B cell (primary cell): ENCODE data around the gene LRBA. TPM values are rescaled to one million over a fixed set of nuclear protein-coding genes. Genes with fewer than 3 reads are reported as not detected.

ENCODE experiments used
- ATAC-seq: fragments of 200-7000 bp; cut with Tn5 transposase; one replicate; pipeline ENCODE4 v1.10.0; 2021; ENCODE audit warnings: low read depth, mild to moderate bottlenecking, moderate number of reproducible peaks, moderate library complexity
- CTCF ChIA-PET: fragments of 350-600 bp; sonication (Branson Sonifier 250); formaldehyde crosslinking; loops from one replicate; lab custom pipeline; 2021; ENCODE audit warnings: antibody characterized with exemption, inconsistent platforms; lab: Charles Lee
- POLR2A ChIA-PET: fragments of 350-600 bp; sonication (Branson Sonifier 250); formaldehyde crosslinking; loops from one replicate; lab custom pipeline; 2021; ENCODE audit warnings: antibody characterized with exemption; lab: Charles Lee
- DNase-seq: peaks from one replicate; pipeline ENCODE4 v3.0.0; 2013
- H2AFZ ChIP-seq: 2 replicates; pipeline ENCODE4 v1.6.1; 2012; ENCODE audit warnings: mild to moderate bottlenecking, low read depth, low read length; ENCODE audit not compliant: insufficient read depth, poor library complexity, severe bottlenecking
- H3K27ac ChIP-seq, 2 donors: 1 replicate in 1 of 2; 2 replicates in 1 of 2; pipeline ENCODE4 v1.5.1; 2012 to 2013; ENCODE audit warnings: low read length in 2 of 2, mild to moderate bottlenecking in 2 of 2, moderate library complexity in 1 of 2
- H3K27me3 ChIP-seq, 4 experiments: fragments of 200-600 bp in 1 of 4; sonication (generic) in 1 of 4; replicated peaks in 1 of 4; 1 replicate in 2 of 4; 2 replicates in 2 of 4; pipeline versions ENCODE4 v1.6.1 to v1.7.0; 2013 to 2016; ENCODE audit warnings: low read length in 3 of 4, mild to moderate bottlenecking in 2 of 4, mixed read lengths in 1 of 4, moderate library complexity in 1 of 4; ENCODE audit not compliant: insufficient read depth in 4 of 4, control insufficient read depth in 3 of 4; ENCODE audit errors: control extremely low read depth in 1 of 4
- H3K36me3 ChIP-seq, 2 experiments: replicated peaks in 1 of 2; 1 replicate in 1 of 2; 2 replicates in 1 of 2; pipeline versions ENCODE4 v1.6.1 to v1.7.1; 2013; ENCODE audit warnings: low read length in 1 of 2; ENCODE audit not compliant: insufficient read depth in 2 of 2, control insufficient read depth in 1 of 2; ENCODE audit errors: control extremely low read depth in 1 of 2, extremely low read depth in 1 of 2
- H3K4me1 ChIP-seq, 2 donors: fragments of 200-600 bp in 1 of 2; sonication (generic) in 1 of 2; 1 replicate in 1 of 2; 2 replicates in 1 of 2; pipeline versions ENCODE4 v1.5.1 to v1.6.1; 2013 to 2017; ENCODE audit warnings: low read length in 2 of 2; ENCODE audit not compliant: control insufficient read depth in 2 of 2, insufficient read depth in 2 of 2
- H3K4me2 ChIP-seq: replicated peaks from 2 replicates; pipeline ENCODE3; 2012; ENCODE audit warnings: mild to moderate bottlenecking, low read depth, low read length; ENCODE audit not compliant: poor library complexity, severe bottlenecking
- H3K4me3 ChIP-seq, 5 experiments: fragments of 200-600 bp in 1 of 5; sonication (generic) in 1 of 5; 1 replicate in 3 of 5; 2 replicates in 2 of 5; pipeline versions ENCODE4 v1.5.1 to v1.7.0; 2011 to 2016; ENCODE audit warnings: low read length in 4 of 5, mild to moderate bottlenecking in 4 of 5, low read depth in 2 of 5, control low read depth in 1 of 5, moderate library complexity in 1 of 5; ENCODE audit not compliant: insufficient read depth in 1 of 5; ENCODE audit errors: control extremely low read depth in 1 of 5, extremely low read depth in 1 of 5
- H3K79me2 ChIP-seq: fragments of 200-600 bp; sonication (generic); one replicate; pipeline ENCODE4 v1.6.0; 2016; ENCODE audit warnings: low read length; ENCODE audit not compliant: control insufficient read depth, insufficient read depth
- H3K9ac ChIP-seq: fragments of 200-600 bp; sonication (generic); 2 replicates; pipeline ENCODE4 v1.6.1; 2017; ENCODE audit warnings: mild to moderate bottlenecking, low read length, moderate library complexity
- H3K9me3 ChIP-seq, 3 donors: one replicate each; pipeline versions ENCODE4 v1.6.1 to v1.7.1; 2013; ENCODE audit warnings: low read length in 2 of 3; ENCODE audit not compliant: control insufficient read depth in 2 of 3, insufficient read depth in 1 of 3; ENCODE audit errors: control extremely low read depth in 1 of 3
- H4K20me1 ChIP-seq: 2 replicates; pipeline ENCODE4 v1.6.0; 2012; ENCODE audit warnings: mild to moderate bottlenecking, low read length; ENCODE audit not compliant: insufficient read depth, control insufficient read depth, poor library complexity, severe bottlenecking
- H3K27ac Mint-ChIP-seq: one replicate; pipeline ENCODE4 v1.8.0; 2021; ENCODE audit warnings: mixed read lengths
- H3K27me3 Mint-ChIP-seq: one replicate; pipeline ENCODE4 v1.8.0; 2021; ENCODE audit warnings: mixed read lengths
- H3K4me1 Mint-ChIP-seq: one replicate; pipeline ENCODE4 v1.8.0; 2021; ENCODE audit warnings: mixed read lengths
- H3K4me3 Mint-ChIP-seq: one replicate; pipeline ENCODE4 v1.8.0; 2021; ENCODE audit warnings: mixed read lengths
- H3K9me3 Mint-ChIP-seq: one replicate; pipeline ENCODE4 v1.8.0; 2022; ENCODE audit warnings: mixed read lengths; ENCODE audit not compliant: insufficient read depth
- EZH2 ChIP-seq: IDR thresholded peaks from 2 replicates; pipeline ENCODE4 v1.6.1; 2012; ENCODE audit warnings: borderline replicate concordance, low read depth, mild to moderate bottlenecking, moderate library complexity, low read length; ENCODE audit not compliant: insufficient read depth, poor library complexity, severe bottlenecking
- WGBS: methylation state at CpG from one replicate; pipeline ENCODE4 v1.1.5; 2013; ENCODE audit warnings: missing lambda C conversion rate; ENCODE audit not compliant: insufficient coverage; 5-methylcytosine and 5-hydroxymethylcytosine counted together
- intact Hi-C: fragments of 100-400 bp; cut with micrococcal nuclease; formaldehyde crosslinking; loops from one replicate; pipeline ENCODE4 v1.10.0; 2022
- polyA plus RNA-seq: library from polyadenylated mRNA; depleted of rRNA; stranded (reverse); fragments of >200 nt; gene quantifications from 2 replicates; pipeline ENCODE4 v1.2.3, GENCODE V29; 2012
- total RNA-seq, 2 donors: library from RNA; stranded (reverse); fragments of 120-200 nt in 1 of 2; gene quantifications; 1 replicate in 1 of 2; 2 replicates in 1 of 2; pipeline versions ENCODE4 v1.2.3 to v1.2.4, GENCODE V29; 2013 to 2022
- TF ChIP-seq, protein P1 (sequence below): fragments of 200-600 bp; IDR thresholded peaks from one replicate; pipeline ENCODE4 v1.8.0; 2022; ENCODE audit warnings: antibody characterized with exemption, mild to moderate bottlenecking

The LRBA gene
- total and polyA plus RNA-seq, 2 donors (not counting 1 experiment from before 2014, with no cell fraction given) = 17.5 to 86.7 TPM

DNA sequence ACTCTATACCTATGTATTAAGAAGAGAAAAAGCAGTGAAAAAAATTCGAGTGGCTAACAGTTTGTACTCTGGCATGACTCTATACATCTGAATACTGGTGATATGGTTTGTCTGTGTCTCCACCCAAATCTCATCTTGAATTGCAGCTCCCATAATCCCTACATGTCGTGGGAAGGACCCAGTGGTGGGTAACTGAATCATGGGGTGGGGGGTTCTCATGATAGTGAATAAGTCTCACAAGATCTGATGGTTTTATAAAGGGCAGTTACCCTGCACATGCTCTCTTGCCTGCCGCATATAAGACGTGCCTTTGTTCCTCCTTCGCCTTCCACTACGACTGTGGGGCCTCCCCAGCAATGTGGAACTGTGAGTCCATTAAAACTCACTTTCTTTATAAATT is 70.4 kb downstream of the LRBA start:
- no peak overlapping the region for H3K27ac Mint-ChIP-seq
- H3K4me1 Mint-ChIP-seq = peaks cover 41% of the 10 kb centered on the region
- Histone ChIP-seq H3K4me2 (no peak overlapping the region), H3K9ac (no peak overlapping the region), H2AFZ (no peak overlapping the region), H3K36me3 (no peaks in the 10 kb centered on the region), H3K4me3 (no peak overlapping the region), H3K79me2 (peaks cover 64% of the 10 kb centered on the region), H3K4me1 (peaks cover 0 to 4% of the 10 kb centered on the region in 2 donors), H3K9me3 (no peaks in the 10 kb centered on the region), H4K20me1 (peaks cover 27% of the 10 kb centered on the region), H3K27ac (no peak overlapping the region), H3K27me3 (no peaks in the 10 kb centered on the region)
- no peaks in the 10 kb centered on the region for H3K27me3 Mint-ChIP-seq
- no peak for DNase-seq
- no peaks in the 10 kb centered on the region for H3K9me3 Mint-ChIP-seq
- H3K4me3 Mint-ChIP-seq = no peak overlapping the region
- ATAC-seq = no peak
- no peak for TF ChIP-seq EZH2
- TF ChIP-seq, protein P1, sequence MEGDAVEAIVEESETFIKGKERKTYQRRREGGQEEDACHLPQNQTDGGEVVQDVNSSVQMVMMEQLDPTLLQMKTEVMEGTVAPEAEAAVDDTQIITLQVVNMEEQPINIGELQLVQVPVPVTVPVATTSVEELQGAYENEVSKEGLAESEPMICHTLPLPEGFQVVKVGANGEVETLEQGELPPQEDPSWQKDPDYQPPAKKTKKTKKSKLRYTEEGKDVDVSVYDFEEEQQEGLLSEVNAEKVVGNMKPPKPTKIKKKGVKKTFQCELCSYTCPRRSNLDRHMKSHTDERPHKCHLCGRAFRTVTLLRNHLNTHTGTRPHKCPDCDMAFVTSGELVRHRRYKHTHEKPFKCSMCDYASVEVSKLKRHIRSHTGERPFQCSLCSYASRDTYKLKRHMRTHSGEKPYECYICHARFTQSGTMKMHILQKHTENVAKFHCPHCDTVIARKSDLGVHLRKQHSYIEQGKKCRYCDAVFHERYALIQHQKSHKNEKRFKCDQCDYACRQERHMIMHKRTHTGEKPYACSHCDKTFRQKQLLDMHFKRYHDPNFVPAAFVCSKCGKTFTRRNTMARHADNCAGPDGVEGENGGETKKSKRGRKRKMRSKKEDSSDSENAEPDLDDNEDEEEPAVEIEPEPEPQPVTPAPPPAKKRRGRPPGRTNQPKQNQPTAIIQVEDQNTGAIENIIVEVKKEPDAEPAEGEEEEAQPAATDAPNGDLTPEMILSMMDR = no peak
- ChIA-PET CTCF (no interaction called here), POLR2A (no interaction called here)
- no CpG with 5 or more reads among the region's 6 CpGs for WGBS
- intact Hi-C loops = no loop called here

DNA sequence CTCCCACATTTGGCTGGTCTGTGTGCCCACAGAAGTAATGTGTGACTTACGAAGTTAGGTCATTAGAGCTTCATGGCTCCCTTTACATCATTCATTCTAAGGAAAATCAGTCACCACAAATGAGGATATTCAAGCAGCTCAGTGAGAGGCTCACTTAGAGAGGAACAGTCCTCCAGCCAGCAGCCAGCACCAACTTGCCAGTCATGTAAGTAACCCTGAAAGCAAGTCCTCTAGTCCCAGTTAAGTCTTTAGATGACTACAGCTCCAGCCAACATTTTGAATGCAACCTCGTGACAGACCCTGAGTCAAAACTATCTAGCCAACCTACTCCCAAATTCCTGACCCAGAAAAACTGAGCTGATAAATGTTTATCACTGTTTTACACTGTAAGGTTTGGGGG is 71.3 kb downstream of the LRBA start:
- Mint-ChIP-seq H3K27ac (peak overlapping the region; percentile 41), H3K27me3 (no peaks in the 10 kb centered on the region), H3K4me3 (no peak overlapping the region), H3K4me1 (peaks cover 46% of the 10 kb centered on the region), H3K9me3 (no peaks in the 10 kb centered on the region)
- Histone ChIP-seq H2AFZ (no peak overlapping the region), H3K4me1 (peaks cover 0 to 4% of the 10 kb centered on the region in 2 donors), H3K36me3 (no peaks in the 10 kb centered on the region), H3K27me3 (no peaks in the 10 kb centered on the region), H3K9me3 (no peaks in the 10 kb centered on the region), H3K4me3 (no peak overlapping the region), H3K27ac (no peak overlapping the region), H4K20me1 (peaks cover 35% of the 10 kb centered on the region), H3K9ac (no peak overlapping the region), H3K79me2 (peaks cover 58% of the 10 kb centered on the region), H3K4me2 (no peak overlapping the region)
- WGBS = 89% methylated on average over 1 of the region's 2 CpGs
- POLR2A ChIA-PET = no interaction called here
- CTCF ChIA-PET = interaction anchor here (0.6 kb wide), 1 partner anchor 48 kb away, joined by 3 read pairs; no protein-coding TSS in a partner anchor
- intact Hi-C loops = no loop called here
- DNase-seq (no peak), ATAC-seq (no peak)
- TF ChIP-seq, protein P1 = no peak
- no peak for TF ChIP-seq EZH2
